PFSK-1 (cell line): ENCODE measurements around the gene CYLD.

Experiments used
- POLR2AphosphoS5 ChIP-seq: IDR thresholded peaks from 2 replicates; pipeline ENCODE4 v1.6.1; 2012; ENCODE audit warnings: low read depth, mild to moderate bottlenecking, control low read depth, low read length, moderate library complexity
- REST ChIP-seq, 2 experiments: IDR thresholded peaks; 2 replicates each; pipeline versions ENCODE4 v1.6.1 to v1.8.0; 2011 to 2012; ENCODE audit warnings: low read depth in 2 of 2, low read length in 2 of 2, control low read depth in 1 of 2, inconsistent platforms in 1 of 2, mild to moderate bottlenecking in 1 of 2, moderate library complexity in 1 of 2; ENCODE audit not compliant: insufficient read depth in 1 of 2
- SIN3A ChIP-seq: IDR thresholded peaks from 2 replicates; pipeline ENCODE4 v1.6.1; 2012; ENCODE audit warnings: mild to moderate bottlenecking, low read length, moderate library complexity, borderline replicate concordance; ENCODE audit not compliant: insufficient read depth
- TAF1 ChIP-seq: IDR thresholded peaks from 2 replicates; pipeline ENCODE4 v1.6.1; 2012; ENCODE audit warnings: low read length, control low read depth, borderline replicate concordance; ENCODE audit not compliant: insufficient read depth

DNA sequence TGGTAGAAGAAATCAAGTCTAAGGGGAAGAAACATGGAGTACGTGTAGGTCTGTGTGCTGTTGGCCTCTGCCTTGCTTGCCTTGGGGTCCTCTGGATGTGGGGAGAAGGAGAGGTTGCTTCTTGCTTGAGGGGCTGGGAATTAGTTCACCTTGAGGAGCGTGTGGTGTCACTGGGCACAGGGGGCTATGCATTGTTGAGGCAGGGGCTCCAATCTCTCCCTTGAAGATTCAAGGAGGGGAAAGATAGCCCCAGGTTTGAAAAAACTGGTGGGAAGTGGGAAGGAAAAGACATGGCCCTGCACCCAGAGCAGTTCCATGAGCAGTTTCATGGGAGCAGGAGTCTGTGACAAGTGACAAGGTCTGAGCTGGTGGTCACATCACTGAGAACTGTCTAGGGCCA lies 103.4 kb downstream of the CYLD start:
- no peak for TF ChIP-seq REST (IDR thresholded peaks at IDR 0.05; ENCODE audit: insufficient read depth in 1 of 2, low read depth in 2 of 2, low read length in 2 of 2)
- TF ChIP-seq SIN3A: no peak
- TF ChIP-seq TAF1: no peak
- no peak for TF ChIP-seq POLR2AphosphoS5
